Measurements from ENCODE around the gene ZBTB6.

- TF ChIP-seq CTCF (IDR thresholded peaks at IDR 0.05) (no peak), POLR2AphosphoS5 (IDR thresholded peaks at IDR 0.05) (no peak), POLR2A (IDR thresholded peaks at IDR 0.05) (no peak)
These were observed 17.6 kb upstream of the ZBTB6 start for GRCh38 chr9:122930541-122931225.
